CD14-positive monocyte (primary cell): Measurements from ENCODE around the gene SYNGAP1. TPM values are rescaled to one million over a fixed set of nuclear protein-coding genes. Genes with fewer than 3 reads are reported as not detected.
"Not testable (repeated sequence)": the region's sequence is repeated elsewhere in the genome, so short reads cannot be mapped to it uniquely, and the experiment has no call there.

Experiments used
- DNase-seq, 3 donors: peaks; one replicate each; pipeline ENCODE4 v3.0.0-alpha.2; 2011 to 2022
- H2AFZ ChIP-seq: 2 replicates; pipeline ENCODE4 v1.6.0; 2012; ENCODE audit warnings: mild to moderate bottlenecking, low read depth, low read length, inconsistent platforms; ENCODE audit not compliant: insufficient read depth, poor library complexity, severe bottlenecking
- H3K27ac ChIP-seq, 2 donors: 1 replicate in 1 of 2; 2 replicates in 1 of 2; pipeline ENCODE4 v1.5.1; 2012 to 2013; ENCODE audit warnings: low read length in 2 of 2, control low read depth in 1 of 2, inconsistent platforms in 1 of 2, low read depth in 1 of 2, mild to moderate bottlenecking in 1 of 2
- H3K27me3 ChIP-seq, 2 donors: one replicate each; pipeline versions ENCODE4 v1.6.0 to v1.6.1; 2011 to 2013; ENCODE audit warnings: low read length in 2 of 2; ENCODE audit not compliant: control insufficient read depth in 2 of 2, insufficient read depth in 2 of 2
- H3K36me3 ChIP-seq, 2 donors: replicated peaks in 1 of 2; 1 replicate in 1 of 2; 2 replicates in 1 of 2; pipeline versions ENCODE4 v1.5.1 to v1.6.1; 2012 to 2013; ENCODE audit warnings: low read length in 2 of 2, control low read depth in 1 of 2, inconsistent platforms in 1 of 2, mild to moderate bottlenecking in 1 of 2; ENCODE audit not compliant: insufficient read depth in 2 of 2, control insufficient read depth in 1 of 2
- H3K4me1 ChIP-seq, 2 donors: 1 replicate in 1 of 2; 2 replicates in 1 of 2; pipeline versions ENCODE4 v1.5.1 to v1.6.1; 2012 to 2013; ENCODE audit warnings: low read length in 2 of 2, control low read depth in 1 of 2, inconsistent platforms in 1 of 2, mild to moderate bottlenecking in 1 of 2, moderate library complexity in 1 of 2; ENCODE audit not compliant: insufficient read depth in 2 of 2, control insufficient read depth in 1 of 2
- H3K4me2 ChIP-seq: replicated peaks from 2 replicates; pipeline ENCODE3; 2012; ENCODE audit warnings: low read length, moderate library complexity, mild to moderate bottlenecking; ENCODE audit not compliant: poor library complexity, severe bottlenecking; ENCODE audit errors: extremely low read depth
- H3K4me3 ChIP-seq, 3 experiments: fragments of 200-600 bp in 1 of 3; sonication (generic) in 1 of 3; replicated peaks in 1 of 3; 1 replicate in 2 of 3; 2 replicates in 1 of 3; pipeline ENCODE4 v1.5.1; 2011 to 2013; ENCODE audit warnings: low read length in 3 of 3, mild to moderate bottlenecking in 3 of 3, control low read depth in 2 of 3, low read depth in 2 of 3, inconsistent platforms in 1 of 3, moderate library complexity in 1 of 3
- H3K79me2 ChIP-seq: 2 replicates; pipeline ENCODE4 v1.6.0; 2012; ENCODE audit warnings: mild to moderate bottlenecking, control low read depth, inconsistent platforms, low read length, moderate library complexity; ENCODE audit not compliant: insufficient read depth
- H3K9ac ChIP-seq: 2 replicates; pipeline ENCODE4 v1.6.0; 2017; ENCODE audit warnings: low read length, mild to moderate bottlenecking; ENCODE audit not compliant: insufficient read depth, poor library complexity, severe bottlenecking
- H3K9me3 ChIP-seq, 2 donors: replicated peaks in 1 of 2; 1 replicate in 1 of 2; 2 replicates in 1 of 2; pipeline versions ENCODE4 v1.5.1 to v1.6.1; 2012 to 2013; ENCODE audit warnings: low read length in 2 of 2, control low read depth in 1 of 2; ENCODE audit not compliant: control insufficient read depth in 1 of 2, insufficient read depth in 1 of 2
- H4K20me1 ChIP-seq: 2 replicates; pipeline ENCODE4 v1.6.0; 2012; ENCODE audit warnings: mild to moderate bottlenecking, low read length, control low read depth, moderate library complexity; ENCODE audit not compliant: insufficient read depth
- H3K27ac Mint-ChIP-seq, 7 donors: one replicate each; pipeline ENCODE4 v1.8.0; 2020; ENCODE audit warnings: mild to moderate bottlenecking in 7 of 7, mixed read lengths in 7 of 7, moderate library complexity in 6 of 7, inconsistent platforms in 2 of 7
- H3K27me3 Mint-ChIP-seq, 3 donors: one replicate each; pipeline ENCODE4 v1.8.0; 2021 to 2022; ENCODE audit warnings: low read depth in 3 of 3, mild to moderate bottlenecking in 3 of 3, mixed read lengths in 3 of 3, moderate library complexity in 3 of 3, inconsistent platforms in 1 of 3
- H3K36me3 Mint-ChIP-seq, 2 donors: one replicate each; pipeline ENCODE4 v1.8.0; 2020; ENCODE audit warnings: mixed read lengths in 2 of 2, inconsistent platforms in 1 of 2, mild to moderate bottlenecking in 1 of 2
- H3K4me1 Mint-ChIP-seq: one replicate; pipeline ENCODE4 v1.8.0; 2020; ENCODE audit warnings: mild to moderate bottlenecking, mixed read lengths
- H3K4me3 Mint-ChIP-seq, 2 donors: one replicate each; pipeline ENCODE4 v1.8.0; 2020; ENCODE audit warnings: mild to moderate bottlenecking in 2 of 2, mixed read lengths in 2 of 2, moderate library complexity in 1 of 2
- H3K9me3 Mint-ChIP-seq, 7 donors: one replicate each; pipeline ENCODE4 v1.8.0; 2020 to 2022; ENCODE audit warnings: mixed read lengths in 7 of 7, mild to moderate bottlenecking in 6 of 7, moderate library complexity in 6 of 7, inconsistent platforms in 2 of 7
- WGBS: methylation state at CpG from one replicate; pipeline ENCODE4 v1.1.5; 2013; ENCODE audit warnings: missing lambda C conversion rate; ENCODE audit not compliant: insufficient coverage; 5-methylcytosine and 5-hydroxymethylcytosine counted together
- intact Hi-C, 2 donors: fragments of 100-400 bp; cut with micrococcal nuclease; formaldehyde crosslinking; loops; one replicate each; pipeline versions ENCODE4 v1.15.0 to v1.15.1; 2023
- polyA minus RNA-seq: library from RNA; depleted of rRNA, polyadenylated mRNA; stranded (reverse); fragments of >200 nt; gene quantifications from 2 replicates; pipeline ENCODE4 v1.2.3, GENCODE V29; 2012
- polyA plus RNA-seq, 3 donors: library from polyadenylated mRNA; depleted of rRNA in 1 of 3; unstranded in 2 of 3; stranded (reverse) in 1 of 3; fragments of 300-500 nt in 2 of 3; fragments of >200 nt in 1 of 3; fragmentation: Illumina TruSeq in 2 of 3; gene quantifications; 1 replicate in 2 of 3; 2 replicates in 1 of 3; pipeline ENCODE4 v1.2.3, GENCODE V29; 2012 to 2021
- total RNA-seq, 12 experiments: library from RNA in 1 of 12; stranded (reverse) in 1 of 12; fragments of 120-200 nt in 1 of 12; gene quantifications; one replicate each; pipeline ENCODE4 v1.2.4 and lab custom pipeline; 2013 to 2026; ENCODE audit warnings: mixed read lengths in 6 of 12, inconsistent platforms in 1 of 12
- TF ChIP-seq, protein P1 (sequence below): fragments of 200-600 bp; IDR thresholded peaks from one replicate; pipeline ENCODE4 v1.8.0; 2022; ENCODE audit warnings: antibody characterized with exemption, mild to moderate bottlenecking

Gene SYNGAP1
- total RNA-seq (2013) = 0.54 TPM
- 1 to 10 TPM in 1 of 3 donors, not detected in 2; 4.0 TPM for polyA plus RNA-seq
- 1.2 and 1.5 TPM in 2 replicates for polyA minus RNA-seq
- 0.86 to 7.0 (median 3.8) reads per million in 11 experiments for total RNA-seq (lab: John Stamatoyannopoulos, UW)

DNA sequence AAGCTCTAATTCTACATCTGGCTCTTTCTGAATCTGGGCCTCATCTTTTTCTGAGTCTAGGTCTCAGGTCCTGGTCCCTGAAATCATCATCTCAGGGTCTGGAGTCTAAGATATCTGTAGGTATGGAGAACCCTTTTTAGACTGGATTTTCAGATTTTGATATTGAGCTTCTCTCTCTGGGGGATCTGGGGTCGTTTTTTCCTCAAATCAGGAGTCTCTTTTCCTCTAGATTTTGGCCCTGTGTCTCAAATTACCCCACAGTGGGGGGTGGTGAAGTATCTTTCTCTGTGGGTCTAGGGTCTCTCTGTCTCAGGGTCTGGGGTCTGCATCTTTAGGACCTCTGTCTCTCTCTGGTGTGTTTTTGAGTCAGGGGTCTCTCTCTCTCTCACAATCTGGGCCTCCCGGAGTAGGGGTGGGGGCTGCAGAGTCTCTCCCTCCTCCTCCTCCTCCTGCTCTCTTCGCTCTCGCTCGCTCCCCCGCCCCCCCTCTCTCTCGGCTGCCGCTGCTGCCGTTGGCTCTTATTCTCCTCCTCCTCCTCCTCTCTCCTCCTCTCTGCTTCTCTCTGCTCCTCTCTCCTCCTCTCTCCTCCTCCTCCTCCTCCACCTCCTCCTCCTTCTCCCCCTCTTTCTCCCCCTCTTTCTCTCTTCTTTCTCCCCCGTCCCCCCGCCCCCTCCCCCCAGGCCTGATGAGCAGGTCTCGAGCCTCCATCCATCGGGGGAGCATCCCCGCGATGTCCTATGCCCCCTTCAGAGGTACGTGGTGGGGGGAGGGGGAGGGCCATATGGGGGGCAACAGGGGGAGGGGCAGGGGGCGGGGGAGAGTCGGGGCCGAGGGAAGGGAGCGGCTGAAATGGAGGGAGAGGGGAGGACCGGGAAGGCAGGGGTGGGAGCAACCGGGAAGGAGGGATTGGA, at the start of gene SYNGAP1:
Gene SYNGAP1, plus strand, starts transcription at position 486 of the 911 bp plus-strand sequence. Its CDS starts 200 bp downstream, at position 686.
- H3K4me2 ChIP-seq = peak within 1 kb of the TSS; percentile 71
- 2% methylated on average over 9 of the region's 22 CpGs for WGBS
- TF ChIP-seq, protein P1, sequence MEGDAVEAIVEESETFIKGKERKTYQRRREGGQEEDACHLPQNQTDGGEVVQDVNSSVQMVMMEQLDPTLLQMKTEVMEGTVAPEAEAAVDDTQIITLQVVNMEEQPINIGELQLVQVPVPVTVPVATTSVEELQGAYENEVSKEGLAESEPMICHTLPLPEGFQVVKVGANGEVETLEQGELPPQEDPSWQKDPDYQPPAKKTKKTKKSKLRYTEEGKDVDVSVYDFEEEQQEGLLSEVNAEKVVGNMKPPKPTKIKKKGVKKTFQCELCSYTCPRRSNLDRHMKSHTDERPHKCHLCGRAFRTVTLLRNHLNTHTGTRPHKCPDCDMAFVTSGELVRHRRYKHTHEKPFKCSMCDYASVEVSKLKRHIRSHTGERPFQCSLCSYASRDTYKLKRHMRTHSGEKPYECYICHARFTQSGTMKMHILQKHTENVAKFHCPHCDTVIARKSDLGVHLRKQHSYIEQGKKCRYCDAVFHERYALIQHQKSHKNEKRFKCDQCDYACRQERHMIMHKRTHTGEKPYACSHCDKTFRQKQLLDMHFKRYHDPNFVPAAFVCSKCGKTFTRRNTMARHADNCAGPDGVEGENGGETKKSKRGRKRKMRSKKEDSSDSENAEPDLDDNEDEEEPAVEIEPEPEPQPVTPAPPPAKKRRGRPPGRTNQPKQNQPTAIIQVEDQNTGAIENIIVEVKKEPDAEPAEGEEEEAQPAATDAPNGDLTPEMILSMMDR = no peak
- Mint-ChIP-seq H3K9me3 (peaks cover 0 to 3% (median 0%) of the 10 kb centered on the region in 7 donors), H3K4me1 (peaks cover 46% of the 10 kb centered on the region), H3K27ac (peak within 1 kb of the TSS in 6 of 7 donors; percentile 51 to 98 (median 96)), H3K4me3 (peak within 1 kb of the TSS in 1 of 2 donors; percentile 31), H3K27me3 (peaks cover 4 to 26% (median 18%) of the 10 kb centered on the region in 3 donors), H3K36me3 (peaks cover 19 to 20% of the 10 kb centered on the region in 2 donors)
- intact Hi-C loops = loop anchor here in 1 of 2 donors (5.0 to 10.0 kb wide), 3 partner anchors 32 to 215 kb away; partner anchors contain the start of genes HSD17B8, RING1, RXRB and SLC39A7
- H3K9ac ChIP-seq = no peak within 1 kb of the TSS
- H3K9me3 ChIP-seq = no peaks in the 10 kb centered on the region
- H2AFZ ChIP-seq = peak within 1 kb of the TSS; percentile 66
- H3K4me1 ChIP-seq = peaks cover 33 to 51% of the 10 kb centered on the region in 2 donors
- H4K20me1 ChIP-seq = peaks cover 3% of the 10 kb centered on the region
- H3K27me3 ChIP-seq = no peaks in the 10 kb centered on the region
- H3K27ac ChIP-seq = peak within 1 kb of the TSS; percentile 60 to 97
- peak within 1 kb of the TSS in 1 of 3 experiments; percentile 69 for H3K4me3 ChIP-seq
- peaks cover 0 to 13% of the 10 kb centered on the region in 2 donors for H3K36me3 ChIP-seq
- H3K79me2 ChIP-seq = peaks cover 24% of the 10 kb centered on the region
- DNase-seq = no peak

DNA sequence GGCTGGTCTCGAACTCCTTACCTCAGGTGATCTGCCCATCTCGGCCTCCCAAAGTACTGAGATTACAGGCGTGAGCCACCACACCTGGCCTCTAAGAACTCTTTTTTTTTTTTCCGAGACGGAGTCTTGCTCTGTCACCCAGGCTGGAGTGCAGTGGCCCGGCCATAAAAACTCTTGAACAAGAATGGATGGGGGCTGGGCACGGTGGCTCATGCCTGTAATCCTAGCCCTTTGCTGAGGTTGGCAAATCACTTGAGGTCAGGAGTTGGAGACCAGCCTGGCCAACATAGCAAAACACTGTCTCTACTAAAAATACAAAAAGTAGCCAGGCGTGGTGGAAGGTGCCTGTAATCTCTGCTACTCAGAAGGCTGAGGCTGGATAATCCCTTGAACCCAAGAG, 48.0 kb upstream of the SYNGAP1 start:
- H3K36me3 Mint-ChIP-seq, H3K4me3 ChIP-seq, H3K27me3 Mint-ChIP-seq, H3K9ac ChIP-seq, H2AFZ ChIP-seq, intact Hi-C loops, DNase-seq, H4K20me1 ChIP-seq, H3K4me2 ChIP-seq, H3K27me3 ChIP-seq, H3K27ac ChIP-seq, H3K79me2 ChIP-seq, H3K27ac Mint-ChIP-seq, H3K9me3 ChIP-seq, H3K9me3 Mint-ChIP-seq, H3K4me3 Mint-ChIP-seq, H3K36me3 ChIP-seq: not testable (repeated sequence)
- H3K4me1 ChIP-seq = peaks cover 43 to 48% of the 10 kb centered on the region in 2 donors
- 95% methylated on average over 4 of the region's 8 CpGs for WGBS
- H3K4me1 Mint-ChIP-seq = peaks cover 40% of the 10 kb centered on the region
